Thymus (tissue), 14 donors: ENCODE measurements around the gene SPAST. TPM values are rescaled to one million over a fixed set of nuclear protein-coding genes. Genes with fewer than 3 reads are reported as not detected.
"Not testable (repeated sequence)": the region's sequence is repeated elsewhere in the genome, so short reads cannot be mapped to it uniquely, and the experiment has no call there.

ENCODE experiments used
- DNase-seq, 9 donors: peaks; one replicate each; pipeline ENCODE4 v3.0.0-alpha.2; 2013; ENCODE audit warnings: low spot score in 9 of 9, low read depth in 6 of 9, missing footprints in 1 of 9
- H3K27ac ChIP-seq, 2 donors: one replicate each; pipeline ENCODE4 v1.5.1; 2013; ENCODE audit warnings: control low read depth in 1 of 2, low read depth in 1 of 2, low read length in 1 of 2, mild to moderate bottlenecking in 1 of 2, moderate library complexity in 1 of 2
- H3K27me3 ChIP-seq, 2 donors: one replicate each; pipeline ENCODE4 v1.5.1; 2013; ENCODE audit warnings: low read length in 1 of 2; ENCODE audit not compliant: control insufficient read depth in 2 of 2, insufficient read depth in 1 of 2
- H3K36me3 ChIP-seq, 2 donors: one replicate each; pipeline ENCODE4 v1.5.1; 2013; ENCODE audit warnings: low read length in 1 of 2, mild to moderate bottlenecking in 1 of 2, moderate library complexity in 1 of 2; ENCODE audit not compliant: control insufficient read depth in 2 of 2, insufficient read depth in 2 of 2
- H3K4me1 ChIP-seq, 2 donors: one replicate each; pipeline ENCODE4 v1.5.1; 2013; ENCODE audit warnings: low read length in 2 of 2; ENCODE audit not compliant: control insufficient read depth in 2 of 2, insufficient read depth in 2 of 2
- H3K4me3 ChIP-seq, 2 donors: one replicate each; pipeline ENCODE4 v1.5.1; 2013; ENCODE audit warnings: low read length in 2 of 2, control low read depth in 1 of 2, mild to moderate bottlenecking in 1 of 2
- H3K9me3 ChIP-seq, 2 donors: one replicate each; pipeline ENCODE4 v1.5.1; 2013; ENCODE audit warnings: low read length in 1 of 2, mild to moderate bottlenecking in 1 of 2; ENCODE audit not compliant: control insufficient read depth in 2 of 2, insufficient read depth in 1 of 2
- WGBS: extraction: QIAGEN DNeasy Blood & Tissue Kit; methylation state at CpG from one replicate; pipeline ENCODE4 v1.1.7; 2013; 5-methylcytosine and 5-hydroxymethylcytosine counted together
- long read RNA-seq, 10 donors: transcript quantifications; one replicate each; lab custom pipeline, GENCODE V29; 2026
- polyA plus RNA-seq: library from polyadenylated mRNA; stranded (reverse); fragments of 200-250 nt; gene quantifications from one replicate; pipeline ENCODE4 v1.2.3, GENCODE V29; 2013
- total RNA-seq: library from RNA; stranded (reverse); fragments of 120-200 nt; gene quantifications from one replicate; pipeline ENCODE4 v1.2.4, GENCODE V29; 2013
- donor health status: healthy.

SPAST gene, protein sequence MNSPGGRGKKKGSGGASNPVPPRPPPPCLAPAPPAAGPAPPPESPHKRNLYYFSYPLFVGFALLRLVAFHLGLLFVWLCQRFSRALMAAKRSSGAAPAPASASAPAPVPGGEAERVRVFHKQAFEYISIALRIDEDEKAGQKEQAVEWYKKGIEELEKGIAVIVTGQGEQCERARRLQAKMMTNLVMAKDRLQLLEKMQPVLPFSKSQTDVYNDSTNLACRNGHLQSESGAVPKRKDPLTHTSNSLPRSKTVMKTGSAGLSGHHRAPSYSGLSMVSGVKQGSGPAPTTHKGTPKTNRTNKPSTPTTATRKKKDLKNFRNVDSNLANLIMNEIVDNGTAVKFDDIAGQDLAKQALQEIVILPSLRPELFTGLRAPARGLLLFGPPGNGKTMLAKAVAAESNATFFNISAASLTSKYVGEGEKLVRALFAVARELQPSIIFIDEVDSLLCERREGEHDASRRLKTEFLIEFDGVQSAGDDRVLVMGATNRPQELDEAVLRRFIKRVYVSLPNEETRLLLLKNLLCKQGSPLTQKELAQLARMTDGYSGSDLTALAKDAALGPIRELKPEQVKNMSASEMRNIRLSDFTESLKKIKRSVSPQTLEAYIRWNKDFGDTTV
- total RNA-seq = 28.5 TPM
- polyA plus RNA-seq = 12.7 TPM
- long read RNA-seq, donor 1, partial matches to known transcripts = 0 of 2 reads
- long read RNA-seq, donor 1, other reads (novel, unspliced or antisense) = 0 of 2 reads
- long read RNA-seq, donor 2, full-length matches to known transcripts = 3 of 3 reads
- long read RNA-seq, donor 2, partial matches to known transcripts = 0 of 3 reads
- long read RNA-seq, donor 2, other reads (novel, unspliced or antisense) = 0 of 3 reads
- long read RNA-seq, donor 3, full-length matches to known transcripts = 4 of 4 reads
- long read RNA-seq, donor 3, partial matches to known transcripts = 0 of 4 reads
- long read RNA-seq, donor 3, other reads (novel, unspliced or antisense) = 0 of 4 reads
- long read RNA-seq, donor 4, full-length matches to known transcripts = 1 of 1 reads
- long read RNA-seq, donor 4, partial matches to known transcripts = 0 of 1 reads
- long read RNA-seq, donor 4, other reads (novel, unspliced or antisense) = 0 of 1 reads
- long read RNA-seq, donor 5, full-length matches to known transcripts = 3 of 3 reads
- long read RNA-seq, donor 5, partial matches to known transcripts = 0 of 3 reads
- long read RNA-seq, donor 5, other reads (novel, unspliced or antisense) = 0 of 3 reads
- long read RNA-seq, donor 6 = 0 reads
- long read RNA-seq, donor 7, partial matches to known transcripts = 0 of 1 reads
- long read RNA-seq, donor 7, other reads (novel, unspliced or antisense) = 0 of 1 reads
- long read RNA-seq, donor 8, partial matches to known transcripts = 0 of 1 reads
- long read RNA-seq, donor 8, other reads (novel, unspliced or antisense) = 0 of 1 reads
- long read RNA-seq, donor 9, full-length matches to known transcripts = 2 of 2 reads
- long read RNA-seq, donor 9, partial matches to known transcripts = 0 of 2 reads
- long read RNA-seq, donor 9, other reads (novel, unspliced or antisense) = 0 of 2 reads
- long read RNA-seq, donor 10, full-length matches to known transcripts = 2 of 2 reads
- long read RNA-seq, donor 10, partial matches to known transcripts = 0 of 2 reads
- long read RNA-seq, donor 10, other reads (novel, unspliced or antisense) = 0 of 2 reads

DNA sequence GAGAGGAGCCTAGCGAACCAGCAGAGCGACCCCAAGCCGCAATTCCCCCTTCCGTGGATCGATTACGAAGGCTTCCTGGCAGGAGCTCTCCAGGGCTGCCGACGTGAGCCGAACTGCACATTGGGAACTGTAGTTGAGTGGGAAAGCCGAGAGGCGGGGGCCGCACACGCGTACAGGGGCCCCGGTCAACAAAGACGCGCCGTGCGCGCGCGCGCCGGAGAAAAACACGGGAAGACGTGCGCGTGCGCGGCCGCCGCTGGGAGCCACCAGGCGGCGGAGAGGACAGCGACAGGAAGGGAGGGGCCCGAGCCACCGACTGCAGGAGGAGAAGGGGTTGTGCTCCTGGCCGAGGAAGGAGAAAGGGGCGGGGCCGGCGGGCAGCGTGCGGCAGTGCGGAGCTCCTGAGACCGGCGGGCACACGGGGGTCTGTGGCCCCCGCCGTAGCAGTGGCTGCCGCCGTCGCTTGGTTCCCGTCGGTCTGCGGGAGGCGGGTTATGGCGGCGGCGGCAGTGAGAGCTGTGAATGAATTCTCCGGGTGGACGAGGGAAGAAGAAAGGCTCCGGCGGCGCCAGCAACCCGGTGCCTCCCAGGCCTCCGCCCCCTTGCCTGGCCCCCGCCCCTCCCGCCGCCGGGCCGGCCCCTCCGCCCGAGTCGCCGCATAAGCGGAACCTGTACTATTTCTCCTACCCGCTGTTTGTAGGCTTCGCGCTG is at the start of gene SPAST:
SPAST (plus strand) TSS at position 247 of the 711 bp plus-strand sequence; CDS start at position 523, 276 bp downstream.
- Histone ChIP-seq H3K27ac (peak within 1 kb of the TSS; percentile 91), H3K4me1 (peaks cover 2 to 6% of the 10 kb centered on the region in 2 donors), H3K36me3 (no peaks in the 10 kb centered on the region), H3K4me3 (peak within 1 kb of the TSS; percentile 76 to 85), H3K9me3 (no peaks in the 10 kb centered on the region), H3K27me3 (no peaks in the 10 kb centered on the region)
- peak; percentile 83 to 98 (median 95) for DNase-seq
- under 1% methylated on average over 79 of the region's 79 CpGs for WGBS

DNA sequence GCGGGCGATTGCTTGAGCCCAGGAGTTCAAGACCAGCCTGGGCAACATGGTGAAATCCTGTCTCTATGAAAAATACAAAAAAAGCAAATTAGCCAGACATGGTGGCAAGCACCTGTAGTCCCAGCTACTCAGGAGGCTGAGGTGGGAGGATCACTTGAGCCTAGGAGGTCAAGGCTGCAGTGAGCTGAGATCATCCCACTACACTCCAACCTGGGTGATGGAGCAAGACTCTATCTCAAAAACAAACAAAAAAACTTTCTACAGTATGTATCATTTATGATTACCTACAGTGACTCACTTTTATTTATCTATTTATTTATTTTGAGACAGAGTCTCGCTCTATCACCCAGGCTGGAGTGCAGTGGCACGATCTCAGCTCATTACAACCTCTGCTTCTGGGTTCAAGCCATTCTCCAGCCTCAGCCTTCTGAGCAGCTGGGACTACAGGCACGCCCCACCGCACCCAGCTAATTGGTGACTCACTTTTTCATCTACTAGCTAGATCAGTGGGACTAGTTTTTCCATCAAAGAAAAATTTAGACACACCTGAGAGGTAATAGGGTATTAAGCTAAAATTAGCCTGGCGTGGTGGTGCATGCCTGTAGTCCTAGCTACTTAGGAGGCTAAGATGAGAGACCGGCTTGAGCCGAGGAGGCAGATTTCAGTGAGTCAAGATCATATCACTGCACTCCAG is 44.4 kb upstream of the SPAST start:
- not testable (repeated sequence) for H3K27ac ChIP-seq, H3K9me3 ChIP-seq, H3K4me1 ChIP-seq, H3K27me3 ChIP-seq, DNase-seq, H3K4me3 ChIP-seq
- peaks cover 10 to 34% of the 10 kb centered on the region in 2 donors for H3K36me3 ChIP-seq
- 98% methylated on average over 9 of the region's 9 CpGs for WGBS

DNA sequence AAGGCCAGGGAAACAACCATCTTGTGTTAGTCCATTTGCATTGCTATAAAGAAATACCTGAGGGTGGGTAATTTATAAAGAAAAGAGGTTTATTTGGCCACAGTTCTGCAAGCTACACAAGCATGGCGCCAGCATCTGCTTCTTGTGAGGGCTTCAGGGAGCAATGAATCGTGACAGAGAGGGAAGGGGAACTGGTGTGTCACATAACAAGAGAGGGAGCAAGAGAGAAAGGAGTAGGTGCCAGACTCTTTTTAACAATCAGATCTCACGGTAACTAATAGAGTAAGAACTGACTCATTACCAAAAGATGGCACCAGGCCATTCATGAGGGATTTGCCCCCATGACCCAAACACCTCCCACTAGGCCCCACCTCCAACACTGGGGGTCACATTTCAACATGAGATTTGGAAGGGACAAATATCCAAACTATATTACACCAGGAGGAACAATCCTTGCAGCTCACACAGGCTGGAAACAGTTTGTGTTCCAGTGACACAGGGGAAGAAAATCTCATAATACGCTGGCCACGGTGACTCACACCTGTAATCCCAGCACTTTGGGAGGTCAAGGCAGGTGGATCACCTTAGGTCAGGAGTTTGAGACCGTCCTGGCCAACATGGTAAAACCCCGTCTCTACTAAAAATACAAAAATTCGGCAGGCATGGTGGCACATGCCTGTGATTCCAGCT is 29.0 kb upstream of the SPAST start:
- DNase-seq, H3K27ac ChIP-seq, H3K4me3 ChIP-seq, H3K4me1 ChIP-seq, H3K9me3 ChIP-seq, H3K27me3 ChIP-seq: not testable (repeated sequence)
- 97% methylated on average over 8 of the region's 8 CpGs for WGBS
- H3K36me3 ChIP-seq = peaks cover 0 to 15% of the 10 kb centered on the region in 2 donors

DNA sequence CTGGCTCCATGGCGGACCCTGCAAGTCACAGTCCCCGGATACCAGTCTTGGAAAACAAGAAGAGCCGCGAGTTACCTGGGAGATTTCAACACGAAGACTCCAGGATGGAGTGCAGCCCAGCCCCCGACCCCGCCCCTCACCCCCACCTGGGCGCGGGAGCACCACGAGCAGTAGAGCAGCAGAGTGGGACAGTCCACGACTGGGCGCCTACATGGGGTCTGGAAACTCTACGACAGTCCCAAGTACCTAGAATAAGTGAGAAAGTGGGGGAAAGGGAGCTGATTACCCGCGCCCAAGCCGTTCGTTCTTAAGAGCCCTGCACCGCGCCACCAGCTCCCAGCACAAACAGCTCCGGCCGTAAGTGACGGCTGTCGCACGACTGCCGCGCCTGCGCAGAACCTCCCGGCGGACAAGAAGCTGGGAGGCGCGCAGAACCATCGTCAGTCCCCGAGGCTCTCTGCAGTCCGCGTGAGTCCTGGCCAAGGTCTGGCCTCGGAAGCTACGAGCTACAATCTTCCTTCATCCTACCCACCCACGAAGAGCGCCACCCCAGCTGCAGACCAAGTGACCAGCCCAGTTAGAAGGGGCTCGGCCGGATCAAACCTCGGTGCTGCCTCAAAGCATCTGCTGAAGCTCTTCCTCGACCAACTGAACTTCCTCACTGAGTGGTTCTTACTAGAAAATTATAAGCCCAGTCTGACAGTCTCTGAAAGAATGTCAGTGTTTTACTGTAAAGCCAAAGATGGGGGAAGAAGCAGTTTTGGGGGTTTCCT is 23.7 kb upstream of the SPAST start, which contains the start of gene DPY30:
DPY30 (minus strand) TSS at position 359 of the 773 bp plus-strand sequence; CDS start at position 10, 349 bp downstream.
- WGBS = under 1% methylated on average over 43 of the region's 43 CpGs
- H3K4me3 ChIP-seq = peak within 1 kb of the TSS; percentile 80 to 91
- H3K27ac ChIP-seq = peak within 1 kb of the TSS; percentile 89 to 96
- no peaks in the 10 kb centered on the region for H3K27me3 ChIP-seq
- peaks cover 0 to 3% of the 10 kb centered on the region in 2 donors for H3K36me3 ChIP-seq
- peak; percentile 81 to 95 (median 91) for DNase-seq
- no peaks in the 10 kb centered on the region for H3K9me3 ChIP-seq
- peaks cover 0 to 6% of the 10 kb centered on the region in 2 donors for H3K4me1 ChIP-seq

DNA sequence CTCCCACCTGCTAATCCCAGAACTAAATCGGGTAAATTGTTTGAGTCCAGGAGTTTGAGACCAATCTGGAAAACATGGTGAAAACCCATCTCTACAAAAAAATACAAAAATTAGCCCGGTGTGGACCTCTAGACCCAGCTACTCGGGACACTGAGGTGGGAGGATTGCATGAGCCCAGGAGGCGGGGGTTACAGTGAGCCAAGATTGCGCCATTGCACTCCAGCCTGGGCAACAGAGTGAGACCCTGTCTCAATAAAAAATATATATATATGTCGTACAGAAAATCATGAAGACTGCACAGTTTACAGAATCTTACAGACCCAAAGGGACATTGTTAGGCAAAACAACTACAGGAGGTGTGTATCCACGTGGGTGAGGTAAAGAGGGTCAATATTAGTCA is 19.8 kb upstream of the SPAST start:
- Histone ChIP-seq H3K36me3 (no peaks in the 10 kb centered on the region), H3K9me3 (no peaks in the 10 kb centered on the region), H3K4me1 (peaks cover 0 to 5% of the 10 kb centered on the region in 2 donors), H3K27ac (no peak overlapping the region), H3K27me3 (no peaks in the 10 kb centered on the region), H3K4me3 (no peak overlapping the region)
- no peak for DNase-seq
- 94% methylated on average over 7 of the region's 7 CpGs for WGBS

DNA sequence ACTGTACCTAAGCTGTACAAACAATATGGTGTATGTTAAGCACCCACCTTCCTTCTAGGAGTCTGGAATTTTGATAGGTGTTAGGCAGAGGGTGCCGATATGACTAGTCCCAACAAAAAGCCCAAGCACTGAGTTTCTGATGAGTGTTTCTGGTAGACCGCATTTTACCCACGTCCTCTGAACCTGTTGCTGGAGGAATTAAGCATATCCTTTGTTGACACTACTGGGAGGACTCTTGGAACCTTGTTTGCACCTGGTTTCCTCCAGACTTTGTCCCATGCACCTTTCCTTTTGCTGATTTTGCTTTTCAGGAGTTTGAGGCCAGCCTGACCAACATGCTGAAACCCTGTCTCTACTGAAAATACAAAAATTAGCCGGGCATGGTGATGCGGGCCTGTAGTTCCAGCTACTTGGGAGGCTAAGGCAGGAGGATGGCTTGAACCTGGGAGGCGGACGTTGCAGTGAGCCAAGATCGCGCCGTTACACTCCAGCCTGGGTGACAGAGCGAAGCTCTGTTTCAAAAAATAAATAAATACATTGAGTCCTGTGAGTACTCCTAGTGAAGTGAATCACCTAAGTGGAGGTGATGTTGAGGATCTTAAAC is 11.4 kb upstream of the SPAST start:
- Histone ChIP-seq H3K4me3 (no peak overlapping the region), H3K4me1 (no peaks in the 10 kb centered on the region), H3K36me3 (no peaks in the 10 kb centered on the region), H3K27ac (no peak overlapping the region), H3K9me3 (no peaks in the 10 kb centered on the region), H3K27me3 (no peaks in the 10 kb centered on the region)
- 95% methylated on average over 11 of the region's 11 CpGs for WGBS
- no peak for DNase-seq
